Measurements from ENCODE around the gene SORBS2. TPM values are rescaled to one million over a fixed set of nuclear protein-coding genes. Genes with fewer than 3 reads are reported as not detected.
A peak's percentile ranks its signal among the peaks of the same experiment; 100 is the strongest.

The SORBS2 gene
- total RNA-seq, 2 donors from 2014 or later = 210 to 218 TPM

DNA sequence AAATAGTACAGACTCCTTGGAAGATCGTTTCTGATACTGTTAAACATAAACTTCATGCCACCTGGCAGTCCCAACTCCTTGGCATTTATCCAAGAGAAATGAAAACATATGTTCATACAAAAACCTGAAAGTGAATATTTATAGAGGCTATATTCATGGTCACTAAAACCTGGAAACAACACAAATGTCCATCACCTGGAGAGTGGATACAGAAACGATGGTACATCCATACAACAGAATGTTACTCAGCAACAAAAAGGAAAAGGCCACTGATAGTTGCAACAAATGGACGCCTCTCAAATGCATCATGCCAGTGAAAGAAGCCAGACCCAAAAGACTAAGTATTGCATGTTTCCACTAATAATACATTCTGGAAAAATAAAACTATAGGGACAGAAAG lies 34.0 kb upstream of the SORBS2 start:
- TF ChIP-seq, protein P1, sequence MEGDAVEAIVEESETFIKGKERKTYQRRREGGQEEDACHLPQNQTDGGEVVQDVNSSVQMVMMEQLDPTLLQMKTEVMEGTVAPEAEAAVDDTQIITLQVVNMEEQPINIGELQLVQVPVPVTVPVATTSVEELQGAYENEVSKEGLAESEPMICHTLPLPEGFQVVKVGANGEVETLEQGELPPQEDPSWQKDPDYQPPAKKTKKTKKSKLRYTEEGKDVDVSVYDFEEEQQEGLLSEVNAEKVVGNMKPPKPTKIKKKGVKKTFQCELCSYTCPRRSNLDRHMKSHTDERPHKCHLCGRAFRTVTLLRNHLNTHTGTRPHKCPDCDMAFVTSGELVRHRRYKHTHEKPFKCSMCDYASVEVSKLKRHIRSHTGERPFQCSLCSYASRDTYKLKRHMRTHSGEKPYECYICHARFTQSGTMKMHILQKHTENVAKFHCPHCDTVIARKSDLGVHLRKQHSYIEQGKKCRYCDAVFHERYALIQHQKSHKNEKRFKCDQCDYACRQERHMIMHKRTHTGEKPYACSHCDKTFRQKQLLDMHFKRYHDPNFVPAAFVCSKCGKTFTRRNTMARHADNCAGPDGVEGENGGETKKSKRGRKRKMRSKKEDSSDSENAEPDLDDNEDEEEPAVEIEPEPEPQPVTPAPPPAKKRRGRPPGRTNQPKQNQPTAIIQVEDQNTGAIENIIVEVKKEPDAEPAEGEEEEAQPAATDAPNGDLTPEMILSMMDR (IDR thresholded peaks at IDR 0.05) = no peak
- TF ChIP-seq POLR2A (IDR thresholded peaks at IDR 0.05) = no peak

GRCh38 chr4:185841451-185841850 lies 29.5 kb upstream of the SORBS2 start:
- peak in 1 of 3 donors; percentile 16 for TF ChIP-seq POLR2A (IDR thresholded peaks at IDR 0.05)
- TF ChIP-seq, protein P1 (IDR thresholded peaks at IDR 0.05) = no peak
- Histone ChIP-seq H3K36me3 (replicated peaks in 1 of 2; ENCODE audit: insufficient read depth in 1 of 2, low read depth in 2 of 2) (no peaks in the 10 kb centered on the region), H3K27me3 (no peaks in the 10 kb centered on the region), H3K4me3 (no peak overlapping the region), H3K4me1 (peaks cover 67% of the 10 kb centered on the region), H3K27ac (peak overlapping the region; percentile 56 to 86 (median 63)), H3K9me3 (no peaks in the 10 kb centered on the region)
- WGBS, 2 donors = 43 to 50% methylated on average over 2 of the region's 2 CpGs
- peak; percentile 60 to 78 (median 70) for DNase-seq
- intact Hi-C loops (cut with DNase I) = no loop called here
- ATAC-seq = peak; percentile 80

More for the DNA sequence above, 34.0 kb upstream of the SORBS2 start:
- ATAC-seq = no peak
- intact Hi-C loops (cut with DNase I) = no loop called here
- no peak for DNase-seq
- no peaks in the 10 kb centered on the region for H3K36me3 ChIP-seq (replicated peaks in 1 of 2; ENCODE audit: insufficient read depth in 1 of 2, low read depth in 2 of 2)
- WGBS, 2 donors = 63 to 66% methylated on average over 3 of the region's 3 CpGs
- no peaks in the 10 kb centered on the region for H3K9me3 ChIP-seq
- H3K27me3 ChIP-seq = no peaks in the 10 kb centered on the region
- no peak overlapping the region for H3K27ac ChIP-seq
- no peak overlapping the region for H3K4me3 ChIP-seq
- peaks cover 50% of the 10 kb centered on the region for H3K4me1 ChIP-seq

GRCh38 chr4:185840953-185841352 lies 29.0 kb upstream of the SORBS2 start:
- no peak for TF ChIP-seq POLR2A (IDR thresholded peaks at IDR 0.05)
- TF ChIP-seq, protein P1 (IDR thresholded peaks at IDR 0.05) = no peak
- H3K9me3 ChIP-seq = no peaks in the 10 kb centered on the region
- peaks cover 72% of the 10 kb centered on the region for H3K4me1 ChIP-seq
- no peak overlapping the region for H3K4me3 ChIP-seq
- H3K27me3 ChIP-seq = no peaks in the 10 kb centered on the region
- peak overlapping the region; percentile 56 to 86 (median 63) for H3K27ac ChIP-seq
- peak; percentile 17 for ATAC-seq
- DNase-seq = no peak
- WGBS, 2 donors = 65 to 72% methylated on average over 6 of the region's 6 CpGs
- intact Hi-C loops (cut with DNase I) = no loop called here
- H3K36me3 ChIP-seq (replicated peaks in 1 of 2; ENCODE audit: insufficient read depth in 1 of 2, low read depth in 2 of 2) = no peaks in the 10 kb centered on the region

DNA sequence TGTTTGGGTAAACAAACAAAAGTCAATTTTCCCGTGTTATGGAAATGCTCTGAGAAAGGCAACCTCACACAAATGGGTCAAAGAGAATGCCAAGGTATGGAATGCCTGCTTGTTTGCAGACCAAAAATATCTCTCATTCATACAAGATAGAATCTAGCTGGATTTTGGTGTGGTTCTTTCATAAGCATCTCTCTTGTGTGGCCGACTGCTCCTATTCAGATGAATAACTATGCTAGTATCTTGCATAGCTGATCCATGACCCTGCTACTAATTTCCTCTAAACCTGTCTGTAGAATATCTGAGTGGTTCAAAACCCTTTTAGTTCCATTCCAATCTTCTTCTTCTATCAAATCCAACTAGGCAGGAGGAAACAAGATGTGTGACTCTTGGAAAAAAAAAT lies 28.2 kb upstream of the SORBS2 start:
- H3K27ac ChIP-seq = peak overlapping the region; percentile 56 to 86 (median 63)
- intact Hi-C loops (cut with DNase I) = no loop called here
- no peak for DNase-seq
- peaks cover 77% of the 10 kb centered on the region for H3K4me1 ChIP-seq
- no peak for ATAC-seq
- TF ChIP-seq, protein P1 (IDR thresholded peaks at IDR 0.05) = no peak
- no peak for TF ChIP-seq POLR2A (IDR thresholded peaks at IDR 0.05)
- 34 to 39% methylated on average over 2 of the region's 2 CpGs for WGBS, 2 donors
- H3K9me3 ChIP-seq = no peaks in the 10 kb centered on the region
- no peaks in the 10 kb centered on the region for H3K27me3 ChIP-seq
- H3K36me3 ChIP-seq (replicated peaks in 1 of 2; ENCODE audit: insufficient read depth in 1 of 2, low read depth in 2 of 2) = no peaks in the 10 kb centered on the region
- no peak overlapping the region for H3K4me3 ChIP-seq

DNA sequence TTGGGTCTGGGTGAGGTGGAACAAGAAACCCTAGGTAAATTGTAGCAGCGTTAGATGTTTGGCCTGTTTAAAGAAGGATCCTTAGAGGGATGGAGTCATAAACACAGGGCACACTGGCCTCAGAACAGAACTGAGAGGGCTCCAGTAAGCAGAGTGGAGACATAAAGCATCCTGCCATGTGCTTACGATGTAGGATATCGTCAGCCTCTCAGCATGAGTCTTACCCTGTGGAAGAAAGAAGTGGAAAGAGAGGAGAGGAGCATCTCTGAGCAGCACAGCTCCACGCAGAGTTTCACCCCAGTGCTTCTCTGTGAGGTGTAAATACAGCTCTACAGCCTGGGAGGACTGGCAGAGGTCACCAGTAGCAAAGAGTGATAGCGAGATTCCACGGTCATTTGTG lies 27.8 kb upstream of the SORBS2 start:
- TF ChIP-seq, protein P1 (IDR thresholded peaks at IDR 0.05) = no peak
- no peak for TF ChIP-seq POLR2A (IDR thresholded peaks at IDR 0.05)

More for the DNA sequence above, 27.8 kb upstream of the SORBS2 start:
- Histone ChIP-seq H3K27me3 (no peaks in the 10 kb centered on the region), H3K4me3 (no peak overlapping the region), H3K4me1 (peaks cover 81% of the 10 kb centered on the region), H3K27ac (peak overlapping the region; percentile 16 to 86 (median 58)), H3K9me3 (no peaks in the 10 kb centered on the region), H3K36me3 (replicated peaks in 1 of 2; ENCODE audit: insufficient read depth in 1 of 2, low read depth in 2 of 2) (no peaks in the 10 kb centered on the region)
- ATAC-seq (no peak), DNase-seq (no peak)
- WGBS, 2 donors = 66 to 68% methylated on average over 6 of the region's 6 CpGs
- intact Hi-C loops (cut with DNase I) = no loop called here
